GM18909 (cell line): ENCODE data around the gene PEX5L.
A peak's percentile ranks its signal among the peaks of the same experiment; 100 is the strongest.
"Not testable (repeated sequence)": the region's sequence is repeated elsewhere in the genome, so short reads cannot be mapped to it uniquely, and the experiment has no call there.

Experiments
- ATAC-seq: cut with Tn5 transposase; IDR thresholded peaks from one replicate; pipeline ENCODE4 v1.9.1; 2021; ENCODE audit warnings: mild to moderate bottlenecking; ENCODE audit not compliant: unreplicated experiment, poor library complexity

The PEX5L gene

DNA sequence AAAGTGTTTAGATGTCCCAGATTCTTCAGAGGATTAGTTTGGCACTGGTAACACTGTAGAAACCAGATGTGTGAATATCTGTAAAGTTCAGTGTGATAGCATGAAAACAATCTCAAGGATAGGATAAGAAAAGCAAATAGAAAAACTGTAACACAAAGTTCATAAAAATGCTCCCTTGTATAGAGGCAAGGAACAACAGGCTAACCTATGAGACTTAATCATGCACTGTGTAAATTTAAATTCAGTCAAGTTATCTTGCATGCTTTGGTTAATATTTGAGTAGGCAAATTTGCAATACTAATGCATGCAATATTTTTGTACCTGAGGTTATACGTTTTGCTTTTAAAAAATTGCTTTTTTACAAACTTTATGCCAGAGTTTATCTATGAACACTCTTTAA, 239.5 kb downstream of the PEX5L start:
- no peak for ATAC-seq

GRCh38 chr3:179796421-179796820, 240.3 kb downstream of the PEX5L start:
- no peak for ATAC-seq

DNA sequence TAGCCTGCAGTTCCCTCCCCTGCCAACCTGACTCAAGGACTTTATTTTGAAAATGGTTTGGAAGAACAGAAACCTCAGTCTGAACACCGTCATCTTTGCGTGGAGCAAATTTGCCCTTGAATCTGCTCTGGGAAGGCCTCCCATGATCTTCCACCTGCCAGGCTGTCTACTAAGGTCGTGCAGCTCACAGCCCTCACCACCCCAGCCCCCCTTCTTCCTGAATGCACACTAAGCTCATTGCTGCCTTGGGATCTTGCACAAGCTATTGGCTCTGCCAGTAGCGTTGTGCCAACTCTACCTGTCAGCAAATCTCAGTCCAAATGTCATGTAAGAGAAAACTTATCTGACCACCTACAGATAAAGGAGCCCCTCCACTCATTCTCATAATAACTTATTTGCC, 242.4 kb downstream of the PEX5L start:
- no peak for ATAC-seq

GRCh38 chr3:179791793-179792192, 244.9 kb downstream of the PEX5L start:
- no peak for ATAC-seq

GRCh38 chr3:179788996-179789395, 247.7 kb downstream of the PEX5L start:
- ATAC-seq, result no peak

GRCh38 chr3:179782841-179783240, 253.9 kb downstream of the PEX5L start:
- ATAC-seq, result not testable (repeated sequence)

GRCh38 chr3:179775416-179776122, 261.2 kb downstream of the PEX5L start:
- no peak for ATAC-seq

GRCh38 chr3:179772297-179772696, 264.4 kb downstream of the PEX5L start:
- ATAC-seq, result no peak

DNA sequence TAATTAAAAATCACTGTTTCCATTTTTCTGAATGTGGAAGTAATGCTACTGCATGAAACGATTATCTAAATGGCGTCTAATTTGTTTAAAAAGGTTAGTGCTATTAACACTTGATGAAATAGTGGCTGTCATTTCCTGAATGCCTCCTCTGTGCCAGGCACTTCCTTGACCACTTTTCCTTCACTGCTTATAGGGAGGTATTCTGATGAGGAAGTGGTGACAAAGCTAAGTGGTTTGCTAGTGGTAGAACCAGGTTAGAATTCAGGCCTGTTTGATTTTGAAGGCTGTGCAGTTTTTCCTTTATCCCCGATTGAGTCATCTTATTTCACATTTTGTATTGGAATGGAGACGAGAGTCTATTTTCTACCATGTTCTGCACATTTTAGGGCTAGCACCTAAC, 264.9 kb downstream of the PEX5L start:
- ATAC-seq, result no peak

GRCh38 chr3:179769411-179770247, 267.1 kb downstream of the PEX5L start:
- ATAC-seq, result no peak

DNA sequence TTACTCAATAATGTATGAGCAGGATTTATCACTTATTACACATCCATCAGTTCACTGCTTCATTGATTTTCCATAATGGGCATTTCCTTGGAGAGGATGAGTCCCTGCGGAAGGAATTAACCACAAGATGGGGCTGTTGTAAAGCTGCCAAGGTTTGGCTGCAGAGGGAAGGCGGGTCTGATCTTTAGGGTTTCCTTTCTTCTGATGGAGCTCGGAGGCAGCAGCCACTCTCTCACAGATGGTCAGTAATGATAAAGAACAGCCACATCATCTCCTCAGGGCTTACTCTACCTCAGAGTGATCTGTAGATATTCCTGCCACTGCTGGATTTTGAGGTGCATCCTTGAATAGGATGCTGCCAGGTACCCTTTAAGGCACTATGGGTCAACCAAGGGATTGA, 268.7 kb downstream of the PEX5L start:
- no peak for ATAC-seq

DNA sequence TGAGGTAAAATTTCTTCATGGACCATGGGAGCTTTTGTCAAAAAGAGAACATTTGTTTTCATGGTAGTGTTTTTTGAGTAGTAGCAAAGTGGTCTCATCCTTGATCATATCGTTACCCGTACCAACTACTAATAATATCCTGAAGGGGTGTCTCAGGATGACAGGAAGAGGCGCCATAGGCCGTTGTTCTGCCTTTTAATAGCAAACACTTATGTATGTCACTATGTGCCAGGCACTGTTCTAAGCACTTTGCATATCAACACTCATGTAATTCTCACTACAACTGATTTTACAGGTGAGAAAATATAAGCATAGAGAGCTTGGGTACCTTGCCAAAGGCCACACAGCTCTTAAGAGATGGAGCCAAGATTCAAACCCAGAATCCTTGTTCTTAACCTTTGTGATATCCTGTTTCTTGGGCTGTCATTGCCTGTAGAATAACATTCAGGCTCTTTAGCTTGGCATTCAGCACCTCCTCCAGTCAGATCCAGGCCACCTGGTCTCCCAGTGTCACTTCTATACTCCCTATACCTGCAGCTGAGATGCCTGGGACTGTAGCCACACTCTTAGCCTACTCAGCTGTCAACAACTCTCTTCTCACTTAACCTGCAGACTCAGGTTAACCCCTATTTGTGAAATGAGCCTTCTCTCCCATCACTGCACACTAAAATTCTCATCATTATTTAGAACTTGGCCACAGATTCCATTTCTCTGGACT, 270.2 kb downstream of the PEX5L start:
- no peak for ATAC-seq

- no peak for ATAC-seq
These were observed 271.3 kb downstream of the PEX5L start for GRCh38 chr3:179765396-179765795.

- ATAC-seq, result no peak
These were observed 275.8 kb downstream of the PEX5L start for GRCh38 chr3:179760944-179761343.

DNA sequence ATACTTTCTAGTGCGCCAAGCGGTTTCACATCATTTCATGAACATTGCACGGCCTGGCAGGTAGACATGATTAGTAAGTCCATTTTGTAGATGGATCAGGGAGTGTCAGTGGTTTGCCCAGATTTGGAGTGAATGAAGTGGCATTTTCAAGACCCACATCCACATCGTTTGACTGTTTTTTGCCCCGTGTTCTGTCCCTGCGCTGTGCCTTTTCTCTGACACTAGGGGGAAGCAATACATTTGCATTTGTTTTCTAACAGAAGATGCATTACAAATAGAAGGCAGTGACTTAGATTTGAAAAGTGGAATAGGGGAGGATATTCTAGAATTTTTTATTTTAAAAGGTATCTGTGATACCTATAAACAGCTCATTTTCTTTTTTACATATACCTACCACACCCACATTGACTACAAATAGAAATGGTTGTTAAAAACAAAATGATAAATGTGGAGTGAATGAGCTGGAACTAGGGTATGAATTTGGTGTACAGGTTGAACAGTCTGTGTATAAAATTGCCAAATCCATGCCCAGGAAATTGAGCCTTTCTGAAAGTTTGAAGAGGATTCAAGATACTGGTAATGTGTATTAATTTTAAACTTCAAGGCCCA, 285.9 kb downstream of the PEX5L start:
- ATAC-seq, result peak; percentile 50

GRCh38 chr3:179745716-179746115, 291.0 kb downstream of the PEX5L start:
- ATAC-seq, result no peak

DNA sequence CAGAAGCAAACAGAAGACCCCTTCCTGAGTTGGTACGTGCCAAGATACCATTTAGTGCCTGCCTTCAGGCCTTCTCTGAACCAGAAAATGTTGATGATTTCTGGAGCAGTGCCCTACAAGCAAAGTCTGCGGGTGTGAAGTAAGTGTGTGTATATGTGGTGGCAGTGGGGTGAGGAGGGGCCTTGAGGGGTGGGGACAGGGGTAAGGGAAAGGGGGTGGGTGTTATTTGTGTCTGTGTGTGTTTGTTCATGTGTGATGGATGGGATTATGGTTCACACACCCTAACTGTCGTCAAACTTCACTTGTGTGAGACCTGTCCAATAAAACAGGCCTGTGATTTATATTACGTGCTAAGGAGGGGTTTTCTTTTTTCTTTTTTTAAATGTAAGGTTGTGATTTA, 291.7 kb downstream of the PEX5L start:
- no peak for ATAC-seq
